HEK293 (cell line): ENCODE data around the gene MLKL.

Source experiments
- CTCF ChIA-PET: fragments of 350-600 bp; formaldehyde crosslinking; extraction: SDS; loops from one replicate; lab custom pipeline; 2021; ENCODE audit warnings: antibody characterized with exemption; lab: Yijun Ruan, JAX
- POLR2A ChIA-PET: fragments of 300-600 bp; formaldehyde crosslinking; extraction: SDS; loops from one replicate; lab custom pipeline; 2020; ENCODE audit warnings: antibody characterized with exemption, inconsistent platforms; lab: Yijun Ruan, JAX
- H3K27ac ChIP-seq: fragments of 200-500 bp; sonication (Bioruptor generic); 2 replicates; pipeline ENCODE4 v1.5.1; 2014; ENCODE audit warnings: low read depth, low read length, control low read depth, inconsistent platforms; ENCODE audit errors: extremely low read depth
- H3K36me3 ChIP-seq, 2 experiments: fragments of 200-500 bp in 1 of 2; sonication (Bioruptor generic) in 1 of 2; 1 replicate in 1 of 2; 2 replicates in 1 of 2; pipeline ENCODE4 v1.5.1; 2014 to 2017; ENCODE audit warnings: inconsistent platforms in 2 of 2, low read length in 2 of 2; ENCODE audit not compliant: control insufficient read depth in 2 of 2, insufficient read depth in 1 of 2
- H3K4me1 ChIP-seq: fragments of 200-500 bp; sonication (Bioruptor generic); 2 replicates; pipeline ENCODE4 v1.5.1; 2014; ENCODE audit warnings: mild to moderate bottlenecking, low read length, inconsistent platforms; ENCODE audit not compliant: control insufficient read depth, insufficient read depth
- H3K4me3 ChIP-seq: 2 replicates; pipeline ENCODE4 v1.5.1; 2011; ENCODE audit warnings: low read depth, mild to moderate bottlenecking, control low read depth, low read length, moderate library complexity
- H3K9me3 ChIP-seq: fragments of 200-500 bp; sonication (Bioruptor generic); 2 replicates; pipeline ENCODE4 v1.5.1; 2014; ENCODE audit warnings: low read depth, low read length, inconsistent platforms; ENCODE audit not compliant: control insufficient read depth, insufficient read depth
- GLIS2 ChIP-seq: fragments of 450-650 bp; formaldehyde crosslinking; IDR thresholded peaks from 2 replicates; pipeline ENCODE4 v1.5.1; 2016; ENCODE audit warnings: missing biosample characterization, missing genetic modification characterization
- REST ChIP-seq: fragments of 450-650 bp; formaldehyde crosslinking; IDR thresholded peaks from 2 replicates; pipeline ENCODE4 v1.5.1; 2016; ENCODE audit warnings: missing biosample characterization, missing genetic modification characterization
- WT1 ChIP-seq: fragments of 450-650 bp; formaldehyde crosslinking; IDR thresholded peaks from 2 replicates; pipeline ENCODE4 v1.5.1; 2016; ENCODE audit warnings: missing biosample characterization, missing genetic modification characterization
- ZBTB11 ChIP-seq: fragments of 450-650 bp; formaldehyde crosslinking; conservative IDR thresholded peaks from 2 replicates; pipeline ENCODE4 v1.5.1; 2016; ENCODE audit warnings: low read depth, missing biosample characterization, missing genetic modification characterization
- ZBTB49 ChIP-seq: fragments of 450-650 bp; formaldehyde crosslinking; IDR thresholded peaks from 2 replicates; pipeline ENCODE4 v1.5.1; 2016; ENCODE audit warnings: missing biosample characterization, missing genetic modification characterization, low read depth
- ZFP3 ChIP-seq: fragments of 450-650 bp; formaldehyde crosslinking; IDR thresholded peaks from 2 replicates; pipeline ENCODE4 v1.5.1; 2016; ENCODE audit warnings: low read depth, missing biosample characterization, missing genetic modification characterization
- ZNF184 ChIP-seq: fragments of 450-650 bp; IDR thresholded peaks from 2 replicates; pipeline ENCODE4 v1.5.1; 2018; ENCODE audit warnings: missing biosample characterization, mild to moderate bottlenecking, missing genetic modification characterization
- ZNF324 ChIP-seq: fragments of 450-650 bp; formaldehyde crosslinking; IDR thresholded peaks from 2 replicates; pipeline ENCODE4 v1.5.1; 2016; ENCODE audit warnings: missing biosample characterization, missing genetic modification characterization
- ZNF560 ChIP-seq: fragments of 450-650 bp; formaldehyde crosslinking; IDR thresholded peaks from 2 replicates; pipeline ENCODE4 v1.5.1; 2017; ENCODE audit warnings: missing biosample characterization, missing genetic modification characterization, borderline replicate concordance
- ZNF621 ChIP-seq: fragments of 450-650 bp; formaldehyde crosslinking; IDR thresholded peaks from 2 replicates; pipeline ENCODE4 v1.5.1; 2017; ENCODE audit warnings: missing biosample characterization, missing genetic modification characterization
- ZNF624 ChIP-seq: fragments of 450-650 bp; formaldehyde crosslinking; IDR thresholded peaks from 2 replicates; pipeline ENCODE4 v1.5.1; 2017; ENCODE audit warnings: missing biosample characterization, missing genetic modification characterization
- ZNF791 ChIP-seq: fragments of 450-650 bp; formaldehyde crosslinking; IDR thresholded peaks from 2 replicates; pipeline ENCODE4 v1.5.1; 2016; ENCODE audit warnings: missing biosample characterization, missing genetic modification characterization
- TF ChIP-seq, protein P1 (sequence below): fragments of 450-650 bp; formaldehyde crosslinking; IDR thresholded peaks from 2 replicates; pipeline ENCODE4 v1.5.1; 2016; ENCODE audit warnings: missing biosample characterization, missing genetic modification characterization
- TF ChIP-seq, protein P2 (sequence below): fragments of 450-650 bp; formaldehyde crosslinking; IDR thresholded peaks from 2 replicates; pipeline ENCODE4 v1.5.1; 2016; ENCODE audit warnings: missing biosample characterization, missing genetic modification characterization

Gene MLKL

GRCh38 chr16:74726716-74727115 is 26.1 kb upstream of the MLKL start (continued):
- TF ChIP-seq, protein P1, sequence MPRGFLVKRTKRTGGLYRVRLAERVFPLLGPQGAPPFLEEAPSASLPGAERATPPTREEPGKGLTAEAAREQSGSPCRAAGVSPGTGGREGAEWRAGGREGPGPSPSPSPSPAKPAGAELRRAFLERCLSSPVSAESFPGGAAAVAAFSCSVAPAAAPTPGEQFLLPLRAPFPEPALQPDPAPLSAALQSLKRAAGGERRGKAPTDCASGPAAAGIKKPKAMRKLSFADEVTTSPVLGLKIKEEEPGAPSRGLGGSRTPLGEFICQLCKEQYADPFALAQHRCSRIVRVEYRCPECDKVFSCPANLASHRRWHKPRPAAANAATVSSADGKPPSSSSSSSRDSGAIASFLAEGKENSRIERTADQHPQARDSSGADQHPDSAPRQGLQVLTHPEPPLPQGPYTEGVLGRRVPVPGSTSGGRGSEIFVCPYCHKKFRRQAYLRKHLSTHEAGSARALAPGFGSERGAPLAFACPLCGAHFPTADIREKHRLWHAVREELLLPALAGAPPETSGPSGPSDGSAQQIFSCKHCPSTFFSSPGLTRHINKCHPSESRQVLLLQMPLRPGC (tag by site-specific recombination), result no peak

GRCh38 chr16:74725651-74726455 is 25.2 kb upstream of the MLKL start:
- H3K9me3 ChIP-seq, result no peaks in the 10 kb centered on the region; the same call in 1 of the 2 replicates
- no peak overlapping the region for H3K4me3 ChIP-seq
- TF ChIP-seq REST (tag by site-specific recombination) (no peak), ZBTB11 (tag by site-specific recombination) (no peak), WT1 (tag by site-specific recombination) (no peak), ZBTB49 (tag by site-specific recombination) (no peak), ZFP3 (no peak), ZNF624 (tag by site-specific recombination) (no peak), ZNF324 (tag by site-specific recombination) (no peak), ZNF621 (no peak), ZNF560 (tag by site-specific recombination) (no peak), ZNF791 (tag by site-specific recombination) (no peak), GLIS2 (tag by site-specific recombination) (no peak), ZNF184 (no peak)
- TF ChIP-seq, protein P2, sequence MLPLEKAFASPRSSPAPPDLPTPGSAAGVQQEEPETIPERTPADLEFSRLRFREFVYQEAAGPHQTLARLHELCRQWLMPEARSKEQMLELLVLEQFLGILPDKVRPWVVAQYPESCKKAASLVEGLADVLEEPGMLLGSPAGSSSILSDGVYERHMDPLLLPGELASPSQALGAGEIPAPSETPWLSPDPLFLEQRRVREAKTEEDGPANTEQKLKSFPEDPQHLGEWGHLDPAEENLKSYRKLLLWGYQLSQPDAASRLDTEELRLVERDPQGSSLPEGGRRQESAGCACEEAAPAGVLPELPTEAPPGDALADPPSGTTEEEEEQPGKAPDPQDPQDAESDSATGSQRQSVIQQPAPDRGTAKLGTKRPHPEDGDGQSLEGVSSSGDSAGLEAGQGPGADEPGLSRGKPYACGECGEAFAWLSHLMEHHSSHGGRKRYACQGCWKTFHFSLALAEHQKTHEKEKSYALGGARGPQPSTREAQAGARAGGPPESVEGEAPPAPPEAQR (tag by site-specific recombination), result no peak
- POLR2A ChIA-PET, result no interaction called here
- H3K27ac ChIP-seq, result no peak overlapping the region
- no peaks in the 10 kb centered on the region for H3K4me1 ChIP-seq
- CTCF ChIA-PET, result interaction anchor here (0.6 to 2.6 kb wide), 7 partner anchors 12 to 451 kb away, joined by 3 to 12 read pairs (median 6); no protein-coding TSS in a partner anchor
- H3K36me3 ChIP-seq, result no peaks in the 10 kb centered on the region
